Caco-2 (cell line): ENCODE data around the gene CFAP92. TPM values are rescaled to one million over a fixed set of nuclear protein-coding genes. Genes with fewer than 3 reads are reported as not detected.

Experiments
- BruUV-seq: library from RNA; stranded (reverse); fragments of 400-500 nt; replicated peaks from 2 replicates; lab custom pipeline; 2021; lab: Mats Ljungman, UMichigan
- CTCF ChIA-PET: fragments of 300-600 bp; sonication (Branson Sonifier 250); formaldehyde crosslinking; loops from one replicate; lab custom pipeline; 2022; ENCODE audit warnings: antibody characterized with exemption; lab: Charles Lee
- POLR2A ChIA-PET: fragments of 300-600 bp; sonication (Branson Sonifier 250); formaldehyde crosslinking; loops from one replicate; lab custom pipeline; 2022; ENCODE audit warnings: antibody characterized with exemption; lab: Charles Lee
- DNase-seq, 2 experiments: peaks; one replicate each; pipeline versions ENCODE4 v3.0.0 to v3.0.0-alpha.2; 2020 to 2022
- H3K27me3 ChIP-seq: replicated peaks from 2 replicates; pipeline ENCODE4 v1.6.0; 2011; ENCODE audit warnings: low read length; ENCODE audit not compliant: control insufficient read depth, insufficient read depth
- H3K36me3 ChIP-seq: 2 replicates; pipeline ENCODE4 v1.5.1; 2011; ENCODE audit warnings: low read length; ENCODE audit not compliant: control insufficient read depth, insufficient read depth
- H3K4me1 ChIP-seq: fragments of 250-450 bp; sonication (Bioruptor Pico); 2 replicates; pipeline ENCODE4 v1.5.1; 2020; ENCODE audit warnings: mild to moderate bottlenecking
- H3K4me3 ChIP-seq: 2 replicates; pipeline ENCODE4 v1.5.1; 2011; ENCODE audit warnings: low read depth, mild to moderate bottlenecking, control low read depth, low read length
- H3K9me3 ChIP-seq: fragments of 250-450 bp; sonication (Bioruptor Pico); 2 replicates; pipeline ENCODE4 v1.5.1; 2020; ENCODE audit warnings: mild to moderate bottlenecking, moderate library complexity
- H3K27ac Mint-ChIP-seq: one replicate; pipeline ENCODE4 v1.8.0; 2022; ENCODE audit warnings: mixed read lengths; ENCODE audit not compliant: unreplicated experiment
- H3K27me3 Mint-ChIP-seq: one replicate; pipeline ENCODE4 v1.8.0; 2022; ENCODE audit warnings: mixed read lengths; ENCODE audit not compliant: insufficient read depth, unreplicated experiment
- H3K36me3 Mint-ChIP-seq: one replicate; pipeline ENCODE4 v1.8.0; 2022; ENCODE audit warnings: mild to moderate bottlenecking, mixed read lengths; ENCODE audit not compliant: insufficient read depth, unreplicated experiment
- H3K4me1 Mint-ChIP-seq: one replicate; pipeline ENCODE4 v1.8.0; 2022; ENCODE audit warnings: low read depth, mixed read lengths; ENCODE audit not compliant: unreplicated experiment
- H3K4me3 Mint-ChIP-seq: one replicate; pipeline ENCODE4 v1.8.0; 2022; ENCODE audit warnings: mild to moderate bottlenecking, moderate library complexity, mixed read lengths; ENCODE audit not compliant: unreplicated experiment
- H3K9me3 Mint-ChIP-seq: one replicate; pipeline ENCODE4 v1.8.0; 2022; ENCODE audit warnings: mixed read lengths; ENCODE audit not compliant: unreplicated experiment
- CTCF ChIP-seq, 2 experiments: fragments of 200-600 bp in 1 of 2; IDR thresholded peaks; 1 replicate in 1 of 2; 2 replicates in 1 of 2; pipeline versions ENCODE4 v1.5.1 to v1.8.0; 2011 to 2022; ENCODE audit warnings: antibody characterized with exemption in 1 of 2, control low read depth in 1 of 2, inconsistent platforms in 1 of 2, low read depth in 1 of 2, low read length in 1 of 2, mild to moderate bottlenecking in 1 of 2, moderate library complexity in 1 of 2; ENCODE audit not compliant: insufficient read depth in 1 of 2, severe bottlenecking in 1 of 2, unreplicated experiment in 1 of 2
- intact Hi-C: fragments of 100-400 bp; cut with micrococcal nuclease; formaldehyde crosslinking; loops from one replicate; pipeline ENCODE4 v1.10.0; 2022; ENCODE audit not compliant: unreplicated experiment
- total RNA-seq: library from RNA; stranded (reverse); gene quantifications from 2 replicates; pipeline ENCODE4 v1.2.3, GENCODE V29; 2022

CFAP92 gene
- total RNA-seq, 1 experiment from 2014 or later: 5.9 TPM

DNA sequence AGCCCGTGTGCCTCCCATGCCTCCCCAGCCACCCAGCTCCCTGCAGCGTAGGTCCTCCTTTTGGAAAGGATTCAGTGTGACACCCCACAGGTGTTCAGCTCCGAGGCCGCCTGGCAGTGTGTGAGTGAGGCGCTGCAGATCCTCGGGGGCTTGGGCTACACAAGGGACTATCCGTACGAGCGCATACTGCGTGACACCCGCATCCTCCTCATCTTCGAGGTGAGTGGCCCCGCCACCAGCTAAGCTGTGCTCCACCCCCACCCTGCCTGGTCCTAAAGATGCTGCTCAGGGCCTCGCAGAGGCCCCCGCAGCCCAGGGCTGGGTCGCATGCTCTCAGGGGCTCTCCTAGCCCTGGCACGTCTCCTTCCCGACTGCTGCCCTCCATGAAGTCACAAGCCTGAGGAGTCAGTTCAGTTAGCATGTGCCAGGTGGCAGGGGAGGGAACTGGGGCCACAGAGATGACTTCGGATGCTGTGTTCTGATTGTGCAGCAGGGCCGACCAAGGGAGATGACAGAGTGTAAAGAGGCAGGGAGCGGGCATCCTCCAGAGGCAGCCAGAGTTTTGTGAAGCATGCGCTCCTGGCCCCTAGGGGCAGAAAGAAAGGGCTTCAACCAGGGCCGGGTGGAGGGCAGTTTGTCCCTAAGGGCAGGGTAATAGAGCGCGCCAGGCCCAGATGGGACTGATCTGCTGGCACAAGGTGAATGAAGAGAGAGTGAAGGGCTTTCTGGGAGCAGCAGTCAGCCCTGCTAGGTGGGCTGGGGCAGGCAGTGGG, 87.7 kb downstream of the CFAP92 start:
- Histone ChIP-seq H3K4me1 (no peaks in the 10 kb centered on the region), H3K9me3 (no peaks in the 10 kb centered on the region), H3K4me3 (no peak overlapping the region), H3K36me3 (peaks cover 2% of the 10 kb centered on the region), H3K27me3 (no peaks in the 10 kb centered on the region)
- H3K36me3 Mint-ChIP-seq: peaks cover 58% of the 10 kb centered on the region
- BruUV-seq: no TSS peak
- ChIA-PET POLR2A (no interaction called here), CTCF (no interaction called here)
- intact Hi-C loops: no loop called here
- no peak for TF ChIP-seq CTCF (IDR thresholded peaks at IDR 0.05; ENCODE audit: insufficient read depth in 1 of 2, low read depth in 1 of 2, low read length in 1 of 2, severe bottlenecking in 1 of 2, unreplicated experiment in 1 of 2)
- H3K27ac Mint-ChIP-seq: peak overlapping the region; percentile 42
- no peaks in the 10 kb centered on the region for H3K27me3 Mint-ChIP-seq
- no peak for DNase-seq
- no peaks in the 10 kb centered on the region for H3K9me3 Mint-ChIP-seq
- H3K4me3 Mint-ChIP-seq: no peak overlapping the region
- H3K4me1 Mint-ChIP-seq: no peaks in the 10 kb centered on the region

GRCh38 chr3:128903501-128903900, 90.4 kb downstream of the CFAP92 start:
- no peak overlapping the region for H3K27ac Mint-ChIP-seq
- no peaks in the 10 kb centered on the region for H3K9me3 ChIP-seq
- no peaks in the 10 kb centered on the region for H3K27me3 Mint-ChIP-seq
- no peaks in the 10 kb centered on the region for H3K27me3 ChIP-seq
- H3K4me3 ChIP-seq: no peak overlapping the region
- ChIA-PET POLR2A (no interaction called here), CTCF (interaction anchor here (1.4 kb wide), 1 partner anchor 286 kb away, joined by 3 read pairs; no protein-coding TSS in a partner anchor)
- peaks cover 3% of the 10 kb centered on the region for H3K36me3 ChIP-seq
- DNase-seq: no peak
- no peaks in the 10 kb centered on the region for H3K9me3 Mint-ChIP-seq
- TF ChIP-seq CTCF (IDR thresholded peaks at IDR 0.05; ENCODE audit: insufficient read depth in 1 of 2, low read depth in 1 of 2, low read length in 1 of 2, severe bottlenecking in 1 of 2, unreplicated experiment in 1 of 2): no peak
- H3K36me3 Mint-ChIP-seq: peaks cover 78% of the 10 kb centered on the region
- intact Hi-C loops: no loop called here
- no peaks in the 10 kb centered on the region for H3K4me1 Mint-ChIP-seq
- no TSS peak for BruUV-seq
- no peaks in the 10 kb centered on the region for H3K4me1 ChIP-seq
- no peak overlapping the region for H3K4me3 Mint-ChIP-seq

DNA sequence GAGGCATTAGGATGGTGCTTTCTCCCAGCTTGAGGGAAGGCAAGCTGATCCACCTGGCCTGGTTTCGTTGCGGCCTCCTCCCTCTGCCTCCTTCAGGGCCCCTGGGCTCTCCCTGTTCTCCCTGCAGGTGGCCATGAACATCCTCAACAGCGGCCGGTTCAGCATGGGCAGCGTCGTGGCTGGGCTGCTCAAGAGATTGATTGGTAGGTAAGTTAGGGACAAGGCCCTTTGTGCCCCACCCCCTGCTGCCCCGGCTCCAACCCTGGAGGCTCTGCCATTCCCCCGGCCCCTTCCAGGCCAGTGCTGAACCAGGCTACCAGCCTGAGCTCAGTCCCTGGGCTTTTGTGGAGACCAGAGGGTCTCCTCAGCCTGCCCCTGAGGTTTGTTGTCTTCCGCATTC, 91.5 kb downstream of the CFAP92 start:
- peaks cover 3% of the 10 kb centered on the region for H3K36me3 ChIP-seq
- no peak overlapping the region for H3K4me3 ChIP-seq
- ChIA-PET CTCF (interaction anchor here (1.4 kb wide), 1 partner anchor 285 kb away, joined by 3 read pairs; no protein-coding TSS in a partner anchor), POLR2A (no interaction called here)
- Mint-ChIP-seq H3K4me1 (no peaks in the 10 kb centered on the region), H3K36me3 (peaks cover 89% of the 10 kb centered on the region), H3K9me3 (no peaks in the 10 kb centered on the region), H3K27ac (no peak overlapping the region), H3K4me3 (no peak overlapping the region), H3K27me3 (no peaks in the 10 kb centered on the region)
- BruUV-seq: no TSS peak
- no peaks in the 10 kb centered on the region for H3K4me1 ChIP-seq
- no peak for TF ChIP-seq CTCF (IDR thresholded peaks at IDR 0.05; ENCODE audit: insufficient read depth in 1 of 2, low read depth in 1 of 2, low read length in 1 of 2, severe bottlenecking in 1 of 2, unreplicated experiment in 1 of 2)
- DNase-seq: no peak
- H3K9me3 ChIP-seq: no peaks in the 10 kb centered on the region
- intact Hi-C loops: no loop called here
- H3K27me3 ChIP-seq: no peaks in the 10 kb centered on the region
